OCI-M2 (cell line): ENCODE data around the gene APRT.

Source experiments
- DNase-seq: peaks from one replicate; lab custom pipeline; 2025; ENCODE audit not compliant: unreplicated experiment; lab: John Stamatoyannopoulos, UW

APRT gene

GRCh38 chr16:88809068-88809675 is 2.6 kb downstream of the APRT start:
- DNase-seq = no peak

- DNase-seq = no peak
Measured at GRCh38 chr16:88807626-88808453, 3.9 kb downstream of the APRT start.

DNA sequence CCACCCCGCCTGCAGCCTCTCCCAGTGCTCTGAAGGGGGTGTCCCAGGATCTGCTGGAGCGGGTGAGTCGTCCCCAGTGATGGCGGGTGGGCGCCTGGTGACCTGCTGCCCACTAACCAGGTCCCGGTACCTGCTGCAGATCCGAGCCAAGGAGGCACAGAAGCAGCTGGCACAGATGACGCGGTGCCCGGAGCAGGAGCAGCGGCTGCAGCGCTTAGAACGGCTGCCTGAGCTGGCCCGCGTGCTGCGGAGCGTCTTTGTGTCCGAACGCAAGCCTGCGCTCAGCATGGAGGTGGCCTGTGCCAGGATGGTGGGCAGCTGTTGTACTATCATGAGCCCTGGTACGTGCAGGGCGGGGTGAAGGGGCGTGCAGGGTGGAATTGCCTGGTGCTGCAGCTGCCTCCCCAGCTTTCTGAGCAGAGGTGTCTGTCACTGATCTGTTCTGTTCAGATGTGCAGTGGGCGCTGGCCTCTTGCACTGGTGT is 4.5 kb downstream of the APRT start:
- DNase-seq = no peak

DNA sequence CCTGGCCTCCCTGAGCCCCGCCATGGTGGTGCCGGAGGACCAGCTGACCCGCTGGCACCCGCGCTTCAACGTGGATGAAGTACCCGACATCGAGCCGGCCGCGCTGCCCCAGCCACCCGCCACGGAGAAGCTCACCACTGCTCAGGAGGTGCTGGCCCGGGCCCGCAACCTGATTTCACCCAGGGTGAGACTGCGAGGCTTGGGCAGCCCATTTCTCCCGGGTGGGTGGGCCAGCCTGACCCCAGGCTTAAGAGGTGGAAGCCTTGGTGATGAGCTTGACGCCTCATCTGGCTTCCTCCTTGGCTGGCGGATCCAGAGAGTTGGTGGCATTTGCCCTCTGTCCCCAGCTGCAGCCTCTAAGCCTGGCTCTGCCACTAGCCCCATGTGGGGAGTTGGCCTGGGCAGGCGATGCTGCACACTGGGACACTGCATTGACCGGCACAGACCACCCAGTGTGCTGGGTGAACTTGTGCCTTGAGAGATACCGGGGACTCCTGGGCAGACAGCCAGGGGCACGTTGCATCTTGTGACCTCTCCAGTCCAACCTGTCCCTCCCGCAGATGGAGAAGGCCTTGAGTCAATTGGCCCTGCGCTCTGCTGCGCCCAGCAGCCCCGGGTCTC is 5.1 kb downstream of the APRT start:
- DNase-seq = no peak

DNA sequence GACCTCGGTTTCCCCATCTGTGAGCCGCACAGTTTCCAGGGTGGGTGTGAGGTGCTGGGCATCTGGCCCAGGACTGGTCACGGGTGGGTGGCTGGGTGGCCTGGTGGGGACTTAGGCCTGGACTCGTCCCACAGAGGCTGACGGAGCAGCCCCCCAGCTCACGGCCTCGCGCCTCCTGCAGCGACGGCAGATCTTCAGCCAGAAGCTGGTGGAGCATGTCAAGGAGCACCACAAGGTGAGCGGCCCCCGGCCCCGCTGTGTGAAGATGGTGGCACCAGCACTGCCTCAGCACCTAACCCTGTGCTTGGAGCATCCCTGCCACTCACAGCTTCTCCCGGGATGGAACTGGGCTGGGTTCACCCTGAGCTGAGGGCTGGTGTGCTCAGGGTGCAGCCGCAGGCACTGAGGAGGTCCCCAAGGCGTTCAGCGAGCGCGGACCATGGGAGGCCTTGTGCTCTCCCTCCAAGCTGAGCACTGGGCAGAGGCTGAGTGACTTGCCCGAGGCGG is 5.8 kb downstream of the APRT start:
- DNase-seq = no peak

DNA sequence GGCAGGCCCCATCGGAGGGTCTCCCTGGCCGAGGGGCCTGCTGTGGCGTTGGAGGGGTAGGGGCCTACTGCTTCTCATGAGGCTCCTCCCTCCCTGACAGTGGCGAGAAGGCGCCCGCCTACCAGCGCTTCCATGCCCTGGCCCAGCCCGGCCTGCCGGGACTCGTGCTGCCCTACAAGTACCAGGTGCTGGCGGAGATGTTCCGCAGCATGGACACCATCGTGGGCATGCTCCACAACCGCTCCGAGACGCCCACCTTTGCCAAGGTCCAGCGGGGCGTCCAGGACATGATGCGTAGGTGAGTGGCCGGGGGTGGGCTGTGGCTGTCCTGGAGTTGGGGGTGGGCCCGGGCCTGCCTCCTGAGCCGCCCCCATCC is 6.4 kb downstream of the APRT start:
- DNase-seq = no peak

DNA sequence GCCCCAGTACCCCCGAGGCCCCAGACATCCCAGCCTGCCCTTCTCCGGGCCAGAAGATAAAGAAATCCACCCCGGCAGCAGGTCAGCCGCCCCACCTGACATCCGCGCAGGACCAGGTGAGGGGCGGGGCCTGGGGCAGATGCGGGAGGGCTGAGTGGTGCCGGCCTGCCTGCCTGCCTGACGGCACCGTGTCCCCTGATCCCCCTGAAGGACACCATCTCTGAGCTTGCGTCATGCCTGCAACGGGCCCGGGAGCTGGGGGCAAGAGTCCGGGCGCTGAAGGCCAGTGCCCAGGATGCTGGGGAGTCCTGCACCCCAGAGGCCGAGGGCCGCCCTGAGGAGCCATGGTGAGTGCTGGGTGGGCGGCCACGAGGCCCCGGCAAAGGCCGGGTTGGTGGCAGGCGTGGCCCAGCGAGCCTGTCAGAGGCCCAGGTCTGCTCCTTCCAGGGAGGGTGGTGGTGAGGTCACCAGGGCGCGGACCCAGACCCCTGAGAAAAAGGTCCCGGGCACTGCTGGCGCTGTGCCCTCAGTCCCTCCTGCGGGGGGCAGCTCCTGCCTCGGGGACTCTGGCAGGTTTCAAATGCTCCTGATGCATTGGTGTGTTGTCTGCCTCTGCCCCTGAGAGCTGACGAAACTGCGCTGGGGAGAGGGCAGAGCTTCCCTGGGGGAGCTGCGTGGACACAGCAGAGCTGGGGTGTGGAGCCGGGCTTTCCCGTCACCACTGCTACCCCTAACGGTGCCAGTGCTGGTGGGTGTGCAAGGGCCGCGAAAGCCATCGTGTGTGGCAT is 7.0 kb downstream of the APRT start:
- no peak for DNase-seq

DNA sequence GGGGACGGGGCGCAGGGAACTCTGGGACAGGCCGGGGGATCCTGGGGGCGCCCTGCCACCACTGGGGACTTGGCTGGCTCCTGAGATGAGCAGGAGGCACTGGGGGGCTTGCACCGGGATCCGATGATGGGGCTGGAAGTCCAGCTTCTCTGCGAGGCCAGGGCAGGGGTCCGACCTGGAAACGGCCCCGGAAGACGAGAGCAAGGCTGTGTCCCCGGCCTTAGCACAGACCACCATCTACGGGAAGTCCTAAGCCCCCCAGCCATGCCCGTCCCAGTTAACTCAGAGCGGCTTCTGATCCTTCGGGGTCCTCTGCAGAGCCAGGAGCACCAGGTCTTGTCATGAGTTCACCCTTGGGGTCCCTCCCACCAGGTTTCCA is 7.6 kb downstream of the APRT start:
- no peak for DNase-seq

DNA sequence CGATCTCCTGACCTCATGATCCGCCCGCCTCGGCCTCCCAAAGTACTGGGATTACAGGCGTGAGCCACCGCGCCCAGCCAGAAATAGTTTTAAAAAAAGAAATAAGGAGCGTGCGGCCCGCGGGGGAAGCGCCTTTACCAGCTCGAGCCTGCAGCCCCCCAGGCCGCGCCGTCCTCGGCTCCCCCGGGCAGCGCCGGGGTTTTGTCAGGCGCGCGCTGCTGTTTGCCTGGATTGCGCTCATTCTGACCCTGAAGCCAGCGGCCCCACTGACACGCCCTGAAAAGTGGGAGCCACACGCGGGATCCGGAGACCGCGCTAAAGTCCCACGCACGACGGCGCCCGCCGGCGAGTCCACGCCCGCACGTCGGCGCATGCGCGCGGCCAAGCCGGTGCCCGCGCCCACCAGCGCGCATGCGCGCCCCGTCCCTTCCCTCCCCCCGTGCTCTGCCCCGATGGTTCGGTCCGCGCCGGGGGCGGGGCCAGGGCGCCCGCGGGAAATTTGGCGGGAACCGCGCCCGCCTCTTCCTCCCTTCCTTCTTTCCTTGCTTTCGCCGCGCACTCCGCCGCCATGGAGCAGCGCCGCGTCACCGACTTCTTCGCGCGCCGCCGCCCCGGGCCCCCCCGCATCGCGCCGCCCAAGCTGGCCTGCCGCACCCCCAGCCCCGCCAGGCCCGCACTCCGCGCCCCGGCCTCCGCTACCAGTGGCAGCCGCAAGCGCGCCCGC is 8.3 kb downstream of the APRT start, which contains the start of gene CDT1:
CDT1 (plus strand) TSS at position 526 of the 724 bp plus-strand sequence; CDS start at position 569, 43 bp downstream.
- DNase-seq = no peak

DNA sequence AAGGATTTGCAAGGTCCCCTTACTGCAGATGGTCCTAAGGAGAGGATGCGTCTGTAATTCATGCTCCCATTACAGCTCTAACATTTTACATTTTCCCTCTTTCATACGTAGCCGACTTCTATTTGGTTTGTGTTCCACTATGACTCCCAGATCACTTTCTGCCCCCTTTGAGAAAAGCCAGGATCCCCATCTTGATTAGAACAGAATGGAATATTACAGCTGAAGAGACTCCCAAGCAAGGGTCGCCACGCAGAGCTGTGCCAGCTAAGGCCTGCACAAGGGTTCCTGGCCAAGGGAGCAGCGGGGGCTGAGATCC is 11.5 kb downstream of the APRT start:
- DNase-seq = no peak

DNA sequence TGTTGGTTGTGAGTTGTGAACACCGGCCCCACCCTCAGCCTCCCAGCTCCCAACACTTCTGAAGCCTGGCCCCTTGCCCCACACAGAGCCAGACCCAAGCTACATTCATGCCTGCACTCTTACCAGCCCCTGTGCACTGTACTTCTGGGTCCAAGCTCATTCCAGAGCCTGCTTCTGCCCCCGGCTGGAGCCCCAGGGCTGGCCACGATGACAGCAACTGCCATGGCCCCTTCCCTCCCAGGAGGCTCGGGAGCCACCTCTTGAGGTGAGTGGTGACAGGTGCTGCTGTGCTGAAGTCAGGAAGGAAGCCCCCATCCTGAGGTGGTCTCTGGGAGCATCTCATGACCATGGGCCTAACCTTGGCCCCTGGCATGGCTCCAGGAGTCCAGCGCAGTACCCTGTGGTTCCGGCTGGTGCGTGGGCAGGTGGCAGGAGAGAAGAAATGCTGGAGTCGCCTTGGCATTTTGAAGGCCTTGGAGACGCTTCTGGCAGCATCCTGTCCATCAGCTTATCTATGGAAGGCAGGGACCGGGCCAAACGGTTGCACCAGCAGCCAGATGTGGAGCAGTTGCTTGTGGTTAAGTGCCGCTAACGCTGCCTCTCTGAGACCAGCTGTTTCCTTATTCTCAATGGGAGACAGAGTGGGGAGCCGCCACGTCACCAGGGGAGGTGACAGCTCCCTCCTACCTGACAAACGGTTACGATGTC is 12.0 kb downstream of the APRT start:
- DNase-seq = peak; percentile 50

DNA sequence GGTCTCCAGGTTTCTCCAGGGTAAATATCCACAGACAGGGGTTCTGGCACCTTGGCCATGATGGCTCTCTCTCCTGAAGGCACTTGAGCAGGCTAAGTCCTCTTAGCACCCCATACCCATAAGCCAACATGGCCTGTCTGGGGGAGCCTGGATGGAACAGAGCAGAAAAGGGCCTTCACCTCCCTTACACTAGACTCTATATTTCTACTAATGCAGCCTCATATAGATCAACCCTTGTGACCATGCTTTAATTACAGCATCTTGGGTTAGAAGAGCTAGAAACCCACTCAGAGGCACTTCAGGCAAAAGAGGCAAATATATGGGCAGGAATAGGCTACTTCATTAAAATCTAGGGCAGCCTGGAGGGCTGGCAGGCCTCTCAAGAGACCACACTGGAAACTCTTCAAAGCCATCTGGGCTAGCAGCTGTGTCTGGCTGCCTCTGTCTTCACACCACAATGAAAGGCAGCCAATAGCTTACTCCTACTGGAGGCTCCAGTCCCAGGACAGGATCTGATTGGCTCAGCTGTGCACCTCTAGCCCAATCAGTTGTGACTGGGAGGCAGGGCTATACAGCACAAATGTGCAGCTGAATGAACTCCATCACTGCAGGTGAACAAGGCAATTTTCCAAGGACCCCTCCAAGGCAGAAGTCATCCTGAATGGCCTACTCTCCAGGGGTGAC is 12.8 kb downstream of the APRT start:
- no peak for DNase-seq

GRCh38 chr16:88798073-88798472 is 13.7 kb downstream of the APRT start:
- DNase-seq = no peak

GRCh38 chr16:88796278-88796677 is 15.4 kb downstream of the APRT start:
- no peak for DNase-seq

DNA sequence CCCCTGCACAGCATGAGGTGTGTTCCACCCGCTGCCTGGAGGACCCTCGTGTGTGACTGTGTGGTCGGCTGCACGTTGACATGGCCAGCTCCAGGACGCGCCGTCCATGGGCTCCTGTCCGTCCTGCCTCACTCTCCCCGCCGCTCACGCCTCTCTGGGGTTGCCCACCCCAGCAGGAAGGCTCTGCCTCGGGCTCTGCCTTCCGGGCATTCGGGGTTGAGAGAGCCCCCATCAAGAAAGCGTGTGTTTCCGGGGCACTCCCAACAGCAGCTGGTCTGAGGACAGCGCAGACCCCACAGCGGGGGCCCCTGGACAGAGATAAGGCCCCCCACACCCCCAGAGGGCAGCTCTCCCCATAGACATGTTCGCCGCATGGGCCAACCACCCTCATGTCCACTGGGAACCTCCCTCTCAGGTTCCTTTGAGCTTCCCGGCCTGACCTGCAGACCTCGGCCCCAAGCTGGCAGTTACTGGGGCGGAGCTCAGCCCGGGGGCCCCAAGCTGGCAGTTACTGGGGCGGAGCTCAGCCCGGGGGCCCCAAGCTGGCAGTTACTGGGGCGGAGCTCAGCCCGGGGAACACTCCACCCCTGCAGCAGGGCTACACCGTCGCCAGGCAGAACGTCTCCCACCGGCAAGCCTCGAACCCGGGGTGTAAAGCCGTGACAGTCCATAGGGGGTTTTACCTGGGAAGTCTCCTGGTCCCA is 18.3 kb downstream of the APRT start:
- no peak for DNase-seq

GRCh38 chr16:88792668-88793250 is 19.0 kb downstream of the APRT start:
- no peak for DNase-seq

DNA sequence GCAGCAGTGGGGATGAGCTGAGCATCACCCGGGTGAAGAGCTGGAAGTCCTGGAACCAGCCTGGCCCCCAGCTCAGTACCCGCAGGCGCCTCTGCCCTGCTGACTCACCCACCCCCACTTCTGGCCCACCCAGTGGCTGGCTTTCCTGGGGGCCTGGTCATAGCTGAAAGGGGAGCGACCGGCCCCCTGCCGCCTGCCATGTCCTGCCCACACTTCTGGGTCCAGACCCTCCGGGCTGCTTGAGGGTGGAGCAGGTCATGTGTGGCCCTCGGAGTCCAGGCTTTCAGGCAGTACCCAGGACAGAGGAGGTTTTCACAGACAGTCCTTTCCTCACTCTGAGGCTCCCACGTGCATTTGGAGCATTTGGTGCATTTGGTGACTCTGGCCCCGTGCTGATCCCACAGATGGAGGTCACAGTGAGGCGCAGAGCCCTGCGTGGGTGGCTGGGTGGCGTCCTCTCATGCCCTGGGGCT is 19.6 kb downstream of the APRT start:
- DNase-seq = no peak
